SKM-1 (cell line): Measurements from ENCODE around the gene CGREF1.
"Not testable (repeated sequence)": the region's sequence is repeated elsewhere in the genome, so short reads cannot be mapped to it uniquely, and the experiment has no call there.

ENCODE experiments used
- DNase-seq: peaks from one replicate; lab custom pipeline; 2025; ENCODE audit not compliant: unreplicated experiment; lab: John Stamatoyannopoulos, UW

CGREF1 gene

DNA sequence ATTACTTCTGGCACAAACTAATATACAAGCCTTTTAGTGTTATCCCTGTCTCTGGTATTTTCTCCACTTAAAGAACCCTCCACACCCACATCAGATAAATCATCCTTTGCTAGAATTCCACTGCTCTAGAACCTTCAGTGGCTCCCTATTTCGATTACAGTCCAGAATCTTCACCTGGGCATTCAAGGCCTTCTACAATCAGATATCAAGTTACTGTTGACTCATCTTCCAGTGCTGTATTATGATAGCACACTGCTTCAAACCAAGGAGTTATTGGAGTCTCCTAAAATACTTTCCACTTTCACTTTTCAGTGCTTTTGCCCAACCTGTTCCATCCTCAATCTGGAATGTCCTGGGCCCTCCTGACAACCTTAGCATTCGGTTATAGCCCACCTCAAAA, 3.4 kb downstream of the CGREF1 start:
- DNase-seq = no peak

DNA sequence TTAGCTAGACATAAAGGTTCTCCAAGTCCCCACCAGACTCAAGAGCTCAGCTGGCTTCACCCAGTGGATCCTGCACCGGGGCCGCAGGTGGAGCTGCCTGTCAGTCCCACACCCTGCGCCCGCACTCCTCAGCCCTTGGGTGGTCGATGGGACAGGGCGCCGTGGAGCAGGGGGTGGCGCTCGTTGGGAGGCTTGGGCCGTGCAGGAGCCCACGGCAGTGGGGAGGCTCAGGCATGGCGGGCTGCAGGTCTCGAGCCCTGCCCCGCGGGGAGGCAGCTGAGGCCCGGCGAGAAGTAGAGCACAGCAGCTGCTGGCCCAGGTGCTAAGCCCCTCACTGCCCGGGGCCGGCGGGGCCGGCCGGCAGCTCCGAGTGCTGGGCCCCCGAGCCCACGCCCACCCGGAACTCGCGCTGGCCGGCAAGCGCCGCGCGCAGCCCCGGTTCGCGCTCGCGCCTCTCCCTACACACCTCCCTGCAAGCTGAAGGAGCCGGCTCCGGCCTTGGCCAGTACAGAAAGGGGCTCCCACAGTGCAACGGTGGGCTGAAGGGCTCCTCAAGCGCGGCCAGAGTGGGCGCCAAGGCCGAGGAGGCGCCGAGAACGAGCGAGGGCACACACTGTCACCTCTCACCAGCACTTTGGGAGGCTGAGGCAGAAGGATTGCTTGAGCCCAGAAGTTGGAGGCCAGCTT, 7.4 kb downstream of the CGREF1 start:
- not testable (repeated sequence) for DNase-seq

DNA sequence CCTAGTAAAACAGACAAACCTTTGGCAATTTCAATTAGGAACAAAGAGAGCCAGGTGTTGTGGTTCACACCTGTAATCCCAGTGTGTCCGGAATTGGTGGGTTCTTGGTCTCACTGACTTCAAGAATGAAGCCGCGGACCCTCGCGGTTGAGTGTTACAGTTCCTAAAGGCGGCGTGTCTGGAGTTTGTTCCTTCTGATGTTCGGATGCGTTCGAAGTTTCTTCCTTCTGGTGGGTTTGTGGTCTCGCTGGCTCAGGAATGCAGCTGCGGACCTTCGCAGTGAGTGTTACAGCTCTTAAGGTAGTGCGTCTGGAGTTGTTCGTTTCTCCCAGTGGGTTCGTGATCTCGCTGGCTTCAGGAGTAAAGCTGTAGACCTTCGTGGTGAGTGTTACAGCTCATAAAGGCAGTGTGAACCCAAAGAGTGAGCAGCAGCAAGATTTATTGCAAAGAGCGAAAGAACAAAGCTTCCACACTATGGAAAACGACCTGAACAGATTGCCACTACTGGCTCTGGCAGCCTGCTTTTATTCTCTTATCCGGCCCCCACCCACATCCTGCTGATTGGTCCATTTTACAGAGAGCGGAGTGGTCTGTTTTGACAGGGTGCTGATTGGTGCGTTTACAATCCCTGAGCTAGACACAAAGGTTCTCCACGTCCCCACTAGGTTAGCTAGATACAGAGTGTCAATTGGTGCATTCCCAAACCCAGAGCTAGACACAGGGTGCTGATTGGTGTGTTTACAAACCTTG, 8.2 kb downstream of the CGREF1 start:
- DNase-seq = not testable (repeated sequence)

DNA sequence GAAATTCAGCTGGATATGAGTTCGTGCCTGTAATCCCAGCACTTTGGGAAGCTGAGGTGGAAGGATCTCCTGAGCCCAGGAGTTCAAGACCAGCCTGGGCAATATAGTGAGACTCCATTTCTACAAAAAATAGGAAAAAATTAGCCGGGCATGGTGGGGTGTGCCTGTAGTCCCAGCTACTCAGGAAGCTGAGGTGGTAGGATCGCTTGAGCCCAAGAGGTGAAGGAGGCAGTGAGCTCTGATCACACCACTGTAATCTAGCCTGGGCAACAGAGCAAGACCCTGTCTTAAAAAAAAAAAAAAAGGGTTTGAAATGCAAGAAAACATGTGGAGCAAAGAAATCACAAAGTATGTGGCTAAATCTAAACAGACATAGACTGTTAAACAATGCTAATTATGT, 9.8 kb downstream of the CGREF1 start:
- no peak for DNase-seq

DNA sequence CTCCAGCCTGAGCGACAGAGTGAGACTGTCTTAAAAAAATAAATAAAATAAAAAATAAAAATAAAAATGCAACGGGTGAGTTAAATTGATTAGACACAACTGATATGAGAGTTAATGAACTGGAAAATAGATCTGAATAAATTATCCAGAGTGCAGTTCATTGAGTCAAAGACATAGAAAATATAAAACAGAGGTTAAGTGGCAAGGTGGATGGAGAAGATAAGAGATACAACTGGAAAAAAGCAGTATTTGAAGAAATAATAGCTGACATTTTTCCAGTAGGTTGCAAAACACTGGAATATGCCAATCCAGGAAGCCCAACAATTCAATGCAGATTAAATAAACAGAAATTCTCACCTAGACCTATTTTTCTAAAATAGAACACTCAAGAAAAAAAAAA, 10.7 kb downstream of the CGREF1 start:
- no peak for DNase-seq

DNA sequence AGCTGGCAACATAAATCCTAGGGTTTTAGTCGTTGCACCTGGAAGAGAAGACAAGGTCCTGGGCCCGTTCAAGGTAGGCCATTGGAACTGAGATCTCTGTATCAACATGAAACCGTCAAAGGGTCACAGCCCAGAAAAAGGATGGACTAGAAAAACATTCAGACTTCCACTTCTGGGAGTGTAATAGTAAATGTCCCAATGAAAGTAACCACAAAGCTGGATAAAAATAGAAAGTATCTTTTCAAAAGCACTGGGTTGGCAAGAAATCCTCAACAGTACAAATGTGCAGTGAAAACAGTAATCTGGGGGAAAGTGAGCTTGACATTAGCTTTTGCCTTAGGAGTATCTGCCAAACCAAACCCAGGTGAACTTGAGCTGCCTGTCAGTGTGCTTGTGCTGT, 12.9 kb downstream of the CGREF1 start:
- no peak for DNase-seq

DNA sequence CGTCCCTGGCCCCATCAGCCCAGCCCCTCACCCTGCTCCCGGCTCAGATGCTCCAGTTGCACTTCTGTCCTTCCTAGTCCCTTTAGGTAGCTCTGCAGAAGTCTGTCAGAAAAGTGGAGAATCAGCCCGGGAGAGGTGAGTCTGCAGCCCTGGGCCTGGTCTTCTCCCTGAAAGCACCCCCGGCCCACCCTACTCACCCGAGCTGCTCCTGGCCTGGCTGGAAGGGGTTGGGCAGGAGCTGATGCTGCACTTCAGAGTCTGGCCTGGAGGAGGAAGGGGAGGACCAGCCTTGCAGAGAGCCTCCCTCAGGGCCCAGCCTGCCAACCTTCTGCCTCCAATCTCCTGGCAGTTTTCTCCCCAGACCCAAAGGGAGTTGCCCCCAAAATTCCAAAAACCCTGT, 16.6 kb downstream of the CGREF1 start:
- no peak for DNase-seq

DNA sequence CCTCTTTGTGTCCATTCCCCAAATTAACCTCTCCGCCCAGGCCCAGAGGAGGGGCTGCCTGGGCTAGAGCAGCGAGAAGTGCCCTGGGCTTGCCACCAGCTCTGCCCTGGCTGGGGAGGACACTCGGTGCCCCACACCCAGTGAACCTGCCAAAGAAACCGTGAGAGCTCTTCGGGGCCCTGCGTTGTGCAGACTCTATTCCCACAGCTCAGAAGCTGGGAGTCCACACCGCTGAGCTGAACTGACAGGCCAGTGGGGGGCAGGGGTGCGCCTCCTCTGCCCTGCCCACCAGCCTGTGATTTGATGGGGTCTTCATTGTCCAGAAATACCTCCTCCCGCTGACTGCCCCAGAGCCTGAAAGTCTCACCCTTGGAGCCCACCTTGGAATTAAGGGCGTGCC, 18.9 kb downstream of the CGREF1 start:
- no peak for DNase-seq

DNA sequence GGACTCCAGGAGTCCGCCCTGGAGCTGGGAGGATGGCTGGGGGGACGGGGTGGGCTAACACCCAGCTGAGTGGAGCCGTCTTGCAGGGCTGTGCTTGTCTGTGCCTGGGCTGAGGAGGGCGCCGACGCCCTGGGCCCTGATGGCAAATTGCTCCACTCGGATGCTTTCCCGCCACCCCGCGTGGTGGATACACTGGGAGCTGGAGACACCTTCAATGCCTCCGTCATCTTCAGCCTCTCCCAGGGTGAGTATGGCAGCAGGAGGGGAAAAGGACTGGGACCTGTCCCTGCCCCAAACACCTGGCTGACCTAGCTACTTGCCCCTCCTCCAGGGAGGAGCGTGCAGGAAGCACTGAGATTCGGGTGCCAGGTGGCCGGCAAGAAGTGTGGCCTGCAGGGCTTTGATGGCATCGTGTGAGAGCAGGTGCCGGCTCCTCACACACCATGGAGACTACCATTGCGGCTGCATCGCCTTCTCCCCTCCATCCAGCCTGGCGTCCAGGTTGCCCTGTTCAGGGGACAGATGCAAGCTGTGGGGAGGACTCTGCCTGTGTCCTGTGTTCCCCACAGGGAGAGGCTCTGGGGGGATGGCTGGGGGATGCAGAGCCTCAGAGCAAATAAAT, 19.5 kb downstream of the CGREF1 start:
- DNase-seq = no peak

DNA sequence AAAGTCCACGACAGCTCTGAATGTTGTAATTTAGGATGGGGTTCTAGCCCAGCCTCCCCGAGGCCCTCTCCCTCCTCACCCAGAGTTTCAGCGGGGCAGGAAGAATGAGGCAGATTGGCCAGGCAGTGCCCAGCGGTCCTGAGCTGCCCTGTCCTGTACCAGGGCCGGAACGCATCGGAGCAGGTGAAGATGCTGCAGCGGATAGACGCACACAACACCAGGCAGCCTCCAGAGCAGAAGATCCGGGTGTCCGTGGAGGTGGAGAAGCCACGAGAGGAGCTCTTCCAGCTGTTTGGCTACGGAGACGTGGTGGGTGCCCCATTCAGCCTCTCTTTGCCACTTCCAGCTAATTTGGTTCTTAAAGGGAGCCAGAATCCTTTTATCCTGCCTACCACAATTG, 21.6 kb downstream of the CGREF1 start:
- no peak for DNase-seq

DNA sequence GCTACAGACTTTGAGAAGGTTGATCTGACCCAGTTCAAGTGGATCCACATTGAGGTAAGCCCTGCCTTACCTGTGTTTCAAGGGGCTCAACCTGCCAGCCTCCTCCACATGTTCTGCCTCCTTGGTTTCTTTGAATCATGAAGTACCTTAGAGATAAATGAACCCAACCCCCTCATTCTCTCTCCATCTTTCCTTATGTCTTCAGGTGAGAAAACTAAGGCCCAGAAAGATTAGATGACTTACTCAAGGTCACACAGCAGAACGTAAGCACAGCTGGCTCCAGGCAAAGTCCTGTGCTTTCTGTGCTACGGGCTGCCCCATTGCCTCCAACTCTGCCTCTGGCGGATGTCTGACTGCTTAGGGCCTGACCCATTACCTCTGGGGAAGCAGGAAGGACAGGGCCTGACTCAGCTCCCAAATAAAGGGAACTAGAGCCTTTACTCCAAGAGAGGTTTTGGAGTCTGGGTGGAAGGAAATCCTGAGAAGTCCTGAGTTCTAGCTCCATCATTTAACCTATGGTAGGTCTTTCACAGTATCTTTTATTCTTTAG, 22.1 kb downstream of the CGREF1 start:
- DNase-seq = no peak

DNA sequence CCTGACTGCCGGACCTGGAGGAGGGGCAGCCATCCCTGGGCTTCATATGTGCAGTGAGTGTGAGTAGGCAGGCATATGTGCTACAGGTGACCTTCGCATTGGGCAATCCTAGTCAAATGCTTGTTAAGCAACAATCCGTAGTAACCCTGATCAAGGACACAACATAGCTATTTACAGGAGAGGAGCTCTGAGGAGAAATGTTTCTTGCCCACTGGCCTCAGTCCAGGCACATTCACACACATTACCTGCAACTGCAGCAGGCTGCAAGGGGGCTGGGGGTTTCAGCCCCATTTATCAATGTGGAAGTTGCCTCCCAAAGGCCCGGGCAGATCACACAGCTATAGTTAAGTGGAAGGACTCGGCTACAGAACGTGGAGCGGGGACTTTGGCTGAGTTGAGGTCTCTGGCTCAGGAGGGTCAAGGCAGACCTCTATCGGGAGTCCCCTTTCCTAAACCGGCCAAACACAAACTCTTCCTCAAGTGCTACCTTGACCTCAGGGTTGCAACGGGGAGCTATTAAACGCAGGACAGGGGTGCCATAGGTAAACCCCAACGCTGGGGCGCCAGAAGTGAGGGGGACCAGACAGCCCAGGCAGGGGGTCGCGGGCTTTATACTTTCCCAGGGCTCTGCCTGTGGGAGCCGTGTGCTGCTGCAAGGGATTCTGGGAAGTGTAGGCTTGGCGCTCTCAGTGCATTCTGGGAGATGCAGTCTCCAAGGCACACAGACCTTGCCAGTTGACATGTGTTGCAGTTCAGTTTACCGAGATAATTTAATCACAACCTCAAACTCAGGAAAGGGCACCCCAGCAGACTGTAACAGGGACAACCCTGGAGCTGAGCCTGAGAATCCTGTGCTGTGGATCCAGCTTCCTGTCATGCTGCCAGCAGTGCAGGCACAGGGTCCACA, 22.9 kb downstream of the CGREF1 start:
- no peak for DNase-seq

DNA sequence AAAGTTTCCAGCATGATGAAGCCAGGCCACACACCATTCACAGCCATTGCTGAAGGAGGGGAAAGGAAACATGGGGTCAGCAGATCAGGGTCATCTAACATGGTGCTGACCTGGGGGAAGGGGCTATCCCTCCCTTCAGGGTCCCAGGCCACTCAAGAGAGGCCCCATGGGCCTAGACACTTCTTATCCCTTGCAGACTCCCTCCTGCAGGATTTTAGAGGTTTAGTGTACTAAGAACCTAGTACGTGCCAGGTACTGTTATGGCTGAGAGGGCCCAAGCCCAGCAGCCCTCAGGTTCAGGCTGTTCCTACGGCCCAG, 23.5 kb downstream of the CGREF1 start:
- DNase-seq = no peak

DNA sequence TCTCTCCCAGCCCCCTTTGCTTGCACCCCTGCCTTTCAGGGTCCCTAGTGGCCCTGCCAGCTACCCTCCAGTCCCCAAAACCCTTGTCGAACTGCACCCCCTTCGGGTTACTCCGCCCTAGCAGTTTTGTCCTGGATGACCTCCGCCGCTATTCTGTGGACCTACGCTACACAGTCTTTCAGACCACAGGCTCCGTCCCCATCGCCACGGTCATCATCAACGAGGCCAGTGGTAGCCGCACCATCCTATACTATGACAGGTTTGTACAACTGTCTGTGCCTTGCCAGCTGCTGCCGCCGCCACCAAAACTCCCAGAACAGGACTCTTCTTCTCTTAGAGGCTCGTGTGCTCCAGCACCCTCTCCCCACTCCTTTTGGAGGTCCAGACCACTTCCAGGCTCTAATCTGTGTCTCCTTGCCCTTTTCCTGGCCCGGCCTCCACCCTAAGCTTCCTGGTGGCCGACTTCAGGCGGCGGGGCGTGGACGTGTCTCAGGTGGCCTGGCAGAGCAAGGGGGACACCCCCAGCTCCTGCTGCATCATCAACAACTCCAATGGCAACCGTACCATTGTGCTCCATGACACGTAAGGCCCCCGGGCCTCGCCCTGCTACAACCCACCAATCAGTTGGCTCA, 24.5 kb downstream of the CGREF1 start:
- no peak for DNase-seq

DNA sequence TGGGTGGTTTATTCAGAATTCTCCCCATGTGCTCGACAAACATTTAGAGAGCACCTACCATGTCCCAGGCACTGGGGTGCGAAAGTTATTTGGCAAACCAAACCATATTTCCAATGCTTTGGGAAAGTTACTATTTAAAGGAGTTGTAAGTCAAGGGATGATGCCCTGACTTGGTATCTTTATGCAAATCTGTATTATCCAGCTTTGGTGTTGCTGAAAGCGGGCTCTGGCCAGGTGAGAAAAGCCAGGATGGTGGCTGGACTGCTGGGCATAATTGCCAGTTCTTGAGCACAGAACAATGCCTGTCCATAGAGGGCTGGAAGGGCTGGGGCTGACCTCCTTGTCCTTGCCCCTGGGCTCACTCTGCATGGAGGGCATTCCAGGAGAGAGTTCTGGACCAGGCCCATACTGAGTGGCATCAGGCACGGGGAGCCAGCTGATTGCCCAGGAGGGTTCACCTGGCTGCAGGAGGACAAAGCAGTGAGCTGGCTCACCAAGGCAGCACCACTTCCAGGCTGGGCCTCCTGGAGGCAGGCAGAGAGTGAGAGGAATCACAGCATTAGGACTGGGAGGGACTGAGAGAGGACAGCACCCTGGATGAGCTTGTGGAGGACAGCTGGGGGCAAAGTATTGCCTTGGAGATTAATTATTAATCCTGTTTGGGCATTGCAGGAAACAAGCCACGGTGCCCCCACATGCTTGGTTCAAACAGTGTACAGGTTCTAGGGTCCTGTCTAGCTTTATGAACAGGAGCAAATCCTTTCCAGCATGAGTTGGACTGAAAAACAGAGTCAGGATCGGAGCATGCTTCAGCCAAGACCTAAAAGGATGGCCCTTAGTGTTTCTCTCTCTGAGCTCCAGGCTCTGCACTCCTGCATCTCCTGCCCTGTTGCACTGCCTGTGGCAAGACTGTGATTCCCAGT, 25.2 kb downstream of the CGREF1 start:
- no peak for DNase-seq

DNA sequence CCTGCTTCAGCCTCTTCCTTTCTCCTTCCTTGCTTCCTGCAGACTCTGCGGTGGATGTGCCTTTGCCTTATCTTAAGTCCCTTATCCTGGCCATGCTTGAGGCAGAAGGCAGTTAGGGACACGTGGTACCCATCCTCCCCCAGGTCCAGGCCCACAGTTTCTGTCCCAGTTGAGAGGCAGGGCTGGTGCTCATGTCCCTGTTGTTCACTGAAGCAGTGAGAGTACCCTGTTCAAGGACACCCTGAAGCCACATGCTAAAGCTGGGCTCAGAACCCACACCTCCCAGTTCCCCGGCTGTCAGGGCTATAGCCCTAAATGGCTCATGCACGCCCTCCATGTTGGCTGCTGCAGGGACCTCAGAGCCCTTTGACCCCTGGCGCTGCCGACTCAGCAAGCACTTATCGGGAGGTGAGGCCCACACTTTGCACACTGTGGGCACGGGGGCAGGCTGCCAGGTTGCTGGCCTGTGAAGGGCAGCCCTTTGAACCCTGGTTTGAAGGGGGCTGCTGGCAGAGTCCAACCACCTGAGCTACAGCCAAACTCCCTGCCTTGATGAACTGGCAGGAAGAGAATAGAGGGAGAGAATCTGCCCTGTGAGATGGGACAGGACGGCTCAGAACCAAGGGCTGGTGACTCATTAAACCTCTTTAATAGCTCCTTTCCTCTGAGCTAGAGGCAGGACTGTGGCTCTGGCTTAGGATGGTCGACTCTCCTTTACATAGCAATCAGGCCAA, 26.1 kb downstream of the CGREF1 start:
- DNase-seq = no peak

DNA sequence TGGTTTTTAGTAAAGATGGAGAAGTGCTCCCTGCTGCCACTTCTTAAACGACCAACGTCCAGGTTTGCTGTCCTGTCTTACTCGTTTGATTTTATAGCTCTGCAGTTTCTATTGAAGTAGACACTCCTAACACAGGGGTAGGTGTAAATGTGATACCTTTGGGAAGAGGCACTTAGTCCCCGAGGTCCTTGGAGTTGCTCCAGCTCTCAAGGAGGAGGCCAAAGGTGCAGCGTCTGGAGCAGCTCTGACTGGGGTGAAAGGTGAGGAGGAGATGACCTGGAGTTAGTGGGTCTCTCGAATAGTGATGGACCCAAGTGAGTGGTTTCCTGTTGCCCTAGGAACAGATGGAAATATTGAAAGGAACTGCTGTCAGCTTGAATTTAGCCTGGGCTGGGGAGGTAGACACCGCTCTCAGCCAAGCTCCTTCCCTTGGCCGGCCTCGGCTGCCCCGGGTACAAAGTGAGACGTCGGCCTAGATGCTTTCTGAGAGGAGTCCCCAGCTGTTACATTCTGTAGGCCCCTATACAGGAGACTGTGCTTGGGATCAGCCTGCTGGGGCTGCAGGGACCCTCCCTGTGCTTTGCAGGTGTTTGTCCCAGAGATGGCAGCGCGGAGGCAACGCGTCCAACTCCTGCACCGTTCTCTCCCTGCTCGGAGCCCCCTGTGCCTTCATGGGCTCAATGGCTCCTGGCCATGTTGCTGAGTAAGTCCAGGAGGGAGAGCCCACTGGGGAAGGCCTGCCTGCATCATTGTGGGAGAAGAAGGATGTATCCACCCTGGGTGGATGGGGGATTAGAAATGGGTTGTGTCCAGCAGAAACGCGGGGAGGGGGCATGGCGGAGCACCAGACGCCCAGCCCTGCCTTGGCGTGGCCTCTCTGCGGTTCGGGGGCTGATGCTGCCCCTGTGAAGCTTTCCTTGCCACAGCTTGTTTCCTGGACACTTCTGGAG, 26.9 kb downstream of the CGREF1 start:
- no peak for DNase-seq
